ENCODE data around the gene NCAPG2.

DNA sequence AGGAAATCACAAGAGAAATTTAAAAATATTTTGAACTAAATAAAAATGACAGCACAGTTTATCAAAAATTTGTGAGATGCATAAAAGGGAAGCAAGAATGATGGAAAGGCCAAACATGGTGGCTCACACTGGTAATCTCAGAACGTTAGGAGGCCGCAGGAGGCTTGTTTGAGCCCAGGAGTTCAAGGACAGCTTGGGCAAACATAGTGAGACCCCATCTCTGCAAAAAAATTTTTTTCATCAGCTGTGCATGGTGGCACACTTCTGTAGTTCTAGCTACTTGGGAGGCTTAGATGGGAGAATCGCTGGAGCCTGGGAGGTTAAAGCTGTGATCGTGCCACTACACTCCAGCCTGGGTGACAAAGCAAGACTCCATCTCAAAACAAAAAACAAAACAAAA is 62.5 kb downstream of the NCAPG2 start:
- TF ChIP-seq, protein P1, sequence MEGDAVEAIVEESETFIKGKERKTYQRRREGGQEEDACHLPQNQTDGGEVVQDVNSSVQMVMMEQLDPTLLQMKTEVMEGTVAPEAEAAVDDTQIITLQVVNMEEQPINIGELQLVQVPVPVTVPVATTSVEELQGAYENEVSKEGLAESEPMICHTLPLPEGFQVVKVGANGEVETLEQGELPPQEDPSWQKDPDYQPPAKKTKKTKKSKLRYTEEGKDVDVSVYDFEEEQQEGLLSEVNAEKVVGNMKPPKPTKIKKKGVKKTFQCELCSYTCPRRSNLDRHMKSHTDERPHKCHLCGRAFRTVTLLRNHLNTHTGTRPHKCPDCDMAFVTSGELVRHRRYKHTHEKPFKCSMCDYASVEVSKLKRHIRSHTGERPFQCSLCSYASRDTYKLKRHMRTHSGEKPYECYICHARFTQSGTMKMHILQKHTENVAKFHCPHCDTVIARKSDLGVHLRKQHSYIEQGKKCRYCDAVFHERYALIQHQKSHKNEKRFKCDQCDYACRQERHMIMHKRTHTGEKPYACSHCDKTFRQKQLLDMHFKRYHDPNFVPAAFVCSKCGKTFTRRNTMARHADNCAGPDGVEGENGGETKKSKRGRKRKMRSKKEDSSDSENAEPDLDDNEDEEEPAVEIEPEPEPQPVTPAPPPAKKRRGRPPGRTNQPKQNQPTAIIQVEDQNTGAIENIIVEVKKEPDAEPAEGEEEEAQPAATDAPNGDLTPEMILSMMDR (conservative IDR thresholded peaks at IDR 0.05; ENCODE audit: low read depth in 2 of 2) = no peak
- TF ChIP-seq, protein P2, sequence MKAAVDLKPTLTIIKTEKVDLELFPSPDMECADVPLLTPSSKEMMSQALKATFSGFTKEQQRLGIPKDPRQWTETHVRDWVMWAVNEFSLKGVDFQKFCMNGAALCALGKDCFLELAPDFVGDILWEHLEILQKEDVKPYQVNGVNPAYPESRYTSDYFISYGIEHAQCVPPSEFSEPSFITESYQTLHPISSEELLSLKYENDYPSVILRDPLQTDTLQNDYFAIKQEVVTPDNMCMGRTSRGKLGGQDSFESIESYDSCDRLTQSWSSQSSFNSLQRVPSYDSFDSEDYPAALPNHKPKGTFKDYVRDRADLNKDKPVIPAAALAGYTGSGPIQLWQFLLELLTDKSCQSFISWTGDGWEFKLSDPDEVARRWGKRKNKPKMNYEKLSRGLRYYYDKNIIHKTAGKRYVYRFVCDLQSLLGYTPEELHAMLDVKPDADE (IDR thresholded peaks at IDR 0.05) = no peak
- no peak for TF ChIP-seq ZNF331 (CRISPR knock-in tag; IDR thresholded peaks at IDR 0.05; ENCODE audit: low read depth)
- no peak for TF ChIP-seq POLR2AphosphoS5 (IDR thresholded peaks at IDR 0.05; ENCODE audit: low read depth)
- no peak for TF ChIP-seq EZH2 (IDR thresholded peaks at IDR 0.05; ENCODE audit: low read depth, unreplicated experiment)
- TF ChIP-seq CREB1 (CRISPR knock-in tag; IDR thresholded peaks at IDR 0.05; ENCODE audit: low read depth) = no peak
- TF ChIP-seq, protein P3, sequence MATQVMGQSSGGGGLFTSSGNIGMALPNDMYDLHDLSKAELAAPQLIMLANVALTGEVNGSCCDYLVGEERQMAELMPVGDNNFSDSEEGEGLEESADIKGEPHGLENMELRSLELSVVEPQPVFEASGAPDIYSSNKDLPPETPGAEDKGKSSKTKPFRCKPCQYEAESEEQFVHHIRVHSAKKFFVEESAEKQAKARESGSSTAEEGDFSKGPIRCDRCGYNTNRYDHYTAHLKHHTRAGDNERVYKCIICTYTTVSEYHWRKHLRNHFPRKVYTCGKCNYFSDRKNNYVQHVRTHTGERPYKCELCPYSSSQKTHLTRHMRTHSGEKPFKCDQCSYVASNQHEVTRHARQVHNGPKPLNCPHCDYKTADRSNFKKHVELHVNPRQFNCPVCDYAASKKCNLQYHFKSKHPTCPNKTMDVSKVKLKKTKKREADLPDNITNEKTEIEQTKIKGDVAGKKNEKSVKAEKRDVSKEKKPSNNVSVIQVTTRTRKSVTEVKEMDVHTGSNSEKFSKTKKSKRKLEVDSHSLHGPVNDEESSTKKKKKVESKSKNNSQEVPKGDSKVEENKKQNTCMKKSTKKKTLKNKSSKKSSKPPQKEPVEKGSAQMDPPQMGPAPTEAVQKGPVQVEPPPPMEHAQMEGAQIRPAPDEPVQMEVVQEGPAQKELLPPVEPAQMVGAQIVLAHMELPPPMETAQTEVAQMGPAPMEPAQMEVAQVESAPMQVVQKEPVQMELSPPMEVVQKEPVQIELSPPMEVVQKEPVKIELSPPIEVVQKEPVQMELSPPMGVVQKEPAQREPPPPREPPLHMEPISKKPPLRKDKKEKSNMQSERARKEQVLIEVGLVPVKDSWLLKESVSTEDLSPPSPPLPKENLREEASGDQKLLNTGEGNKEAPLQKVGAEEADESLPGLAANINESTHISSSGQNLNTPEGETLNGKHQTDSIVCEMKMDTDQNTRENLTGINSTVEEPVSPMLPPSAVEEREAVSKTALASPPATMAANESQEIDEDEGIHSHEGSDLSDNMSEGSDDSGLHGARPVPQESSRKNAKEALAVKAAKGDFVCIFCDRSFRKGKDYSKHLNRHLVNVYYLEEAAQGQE (IDR thresholded peaks at IDR 0.05; ENCODE audit: unreplicated experiment) = no peak
- no peak for TF ChIP-seq ZNF114 (CRISPR knock-in tag; IDR thresholded peaks at IDR 0.05)
- TF ChIP-seq JUNB (IDR thresholded peaks at IDR 0.05; ENCODE audit: unreplicated experiment) = no peak
- no peak for TF ChIP-seq EZH2phosphoT487 (IDR thresholded peaks at IDR 0.05; ENCODE audit: unreplicated experiment)
- TF ChIP-seq NANOG (IDR thresholded peaks at IDR 0.05; ENCODE audit: borderline replicate concordance) = no peak
- TF ChIP-seq STAT1 (IDR thresholded peaks at IDR 0.05; ENCODE audit: unreplicated experiment) = no peak

Measured in GM23338 (cell line).